Putamen (tissue), 1 donor: ENCODE results near the gene ATP1B3.
A peak's percentile ranks its signal among the peaks of the same experiment; 100 is the strongest.
"Not testable (repeated sequence)": the region's sequence is repeated elsewhere in the genome, so short reads cannot be mapped to it uniquely, and the experiment has no call there.

Experiments used
- DNase-seq: peaks from one replicate; pipeline ENCODE4 v3.0.0-alpha.2; 2016; ENCODE audit warnings: low spot score

The ATP1B3 gene

GRCh38 chr3:141876381-141876890 lies at the start of gene ATP1B3:
ATP1B3 (plus strand) TSS chr3:141876643; CDS start chr3:141876802, 159 bp downstream.
- DNase-seq: peak; percentile 87

DNA sequence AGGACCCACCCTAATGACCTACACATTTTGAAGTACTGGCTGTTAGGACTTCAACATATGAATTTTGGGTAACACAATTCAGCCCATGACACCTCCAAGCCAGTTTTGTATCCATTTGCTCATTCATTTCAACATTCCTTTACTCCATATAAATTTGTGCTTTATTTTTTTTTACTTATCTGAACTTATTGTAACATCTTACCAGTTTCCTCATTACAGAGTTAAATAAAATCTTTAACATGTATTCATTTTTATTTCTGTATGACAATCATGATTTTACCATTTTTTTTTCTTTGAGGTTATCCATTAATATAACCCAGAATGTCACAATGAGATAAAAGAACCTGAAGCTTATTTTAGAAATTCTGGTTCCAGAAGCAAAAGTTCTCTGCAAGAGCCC lies 48.0 kb upstream of the ATP1B3 start:
- no peak for DNase-seq

DNA sequence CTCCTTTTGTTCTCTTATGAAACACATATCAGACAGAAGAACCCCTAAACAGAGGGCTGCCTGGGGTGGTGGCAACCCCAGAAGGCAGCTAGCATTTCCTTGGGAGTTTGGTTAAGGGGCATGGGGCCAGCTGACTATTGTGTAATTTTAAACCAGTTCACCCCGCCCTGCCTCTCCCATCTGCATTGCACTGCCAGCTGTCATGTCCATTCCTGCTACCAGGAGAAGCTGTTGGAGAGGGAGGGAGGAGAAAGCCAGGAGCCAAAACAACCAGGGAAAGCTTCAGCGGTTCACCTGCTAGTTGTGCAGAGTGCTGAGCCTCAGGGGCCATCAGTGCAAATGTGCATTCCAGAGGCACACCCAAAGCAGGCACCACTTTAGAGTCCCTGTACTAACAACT lies 47.6 kb upstream of the ATP1B3 start:
- DNase-seq: no peak

- no peak for DNase-seq
These were observed 45.9 kb upstream of the ATP1B3 start for GRCh38 chr3:141830508-141830907.

GRCh38 chr3:141834292-141834691 lies 42.2 kb upstream of the ATP1B3 start:
- no peak for DNase-seq

DNA sequence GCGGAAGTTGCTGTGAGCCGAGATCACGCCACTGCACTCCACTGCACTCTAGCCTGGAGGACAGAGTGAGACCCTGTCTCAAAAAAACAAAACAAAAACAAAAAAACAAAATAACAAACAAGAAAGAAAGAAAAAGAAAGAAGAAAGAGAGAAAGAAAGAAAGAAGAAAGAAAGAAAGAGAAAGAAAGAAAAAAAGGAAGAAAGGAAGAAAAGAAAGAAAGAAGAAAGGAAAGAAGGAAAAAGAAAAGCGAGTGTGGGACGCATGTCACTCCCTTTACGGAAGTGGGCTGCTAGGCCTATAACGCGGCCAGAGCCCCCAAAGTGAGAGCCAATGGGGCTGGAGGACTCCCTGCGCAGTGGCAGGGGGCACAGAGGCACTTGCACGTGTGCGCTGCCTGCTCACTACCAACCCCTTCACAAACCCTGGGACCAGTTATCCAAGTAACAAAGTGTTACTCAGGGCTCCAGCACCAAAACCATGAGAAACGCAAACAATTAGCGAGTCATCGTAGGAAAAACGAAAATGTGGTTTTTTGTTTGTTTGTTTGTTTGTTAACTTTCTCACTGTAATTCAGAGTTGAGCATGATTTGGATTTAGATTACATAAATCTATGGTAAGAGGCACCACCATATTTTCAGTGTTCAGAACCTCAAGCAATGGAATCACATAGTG lies 40.8 kb upstream of the ATP1B3 start:
- no peak for DNase-seq

GRCh38 chr3:141839389-141839788 lies 37.1 kb upstream of the ATP1B3 start:
- no peak for DNase-seq

GRCh38 chr3:141840737-141841544 lies 35.5 kb upstream of the ATP1B3 start:
- DNase-seq: no peak

GRCh38 chr3:141844108-141844507 lies 32.3 kb upstream of the ATP1B3 start:
- DNase-seq: no peak

GRCh38 chr3:141844812-141845211 lies 31.6 kb upstream of the ATP1B3 start:
- DNase-seq: no peak

GRCh38 chr3:141845407-141846049 lies 30.9 kb upstream of the ATP1B3 start:
- DNase-seq: no peak

DNA sequence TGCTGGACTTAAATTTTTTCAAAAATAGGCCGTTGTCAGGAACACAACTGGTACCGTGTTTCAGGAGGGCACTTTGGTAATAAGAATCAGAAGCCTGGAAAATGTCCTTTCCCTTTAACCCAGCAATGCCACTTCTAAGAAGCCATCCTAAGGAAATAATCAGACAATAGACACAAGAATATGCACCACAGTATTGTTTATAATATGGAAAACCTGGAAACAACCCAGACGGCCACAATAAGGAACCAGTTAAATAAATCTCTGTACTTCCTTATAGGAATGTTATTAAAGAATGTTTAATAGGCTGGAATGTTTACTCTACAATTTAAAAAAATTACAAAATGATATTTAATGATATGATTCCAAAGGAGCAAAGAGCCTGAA lies 30.4 kb upstream of the ATP1B3 start:
- no peak for DNase-seq

DNA sequence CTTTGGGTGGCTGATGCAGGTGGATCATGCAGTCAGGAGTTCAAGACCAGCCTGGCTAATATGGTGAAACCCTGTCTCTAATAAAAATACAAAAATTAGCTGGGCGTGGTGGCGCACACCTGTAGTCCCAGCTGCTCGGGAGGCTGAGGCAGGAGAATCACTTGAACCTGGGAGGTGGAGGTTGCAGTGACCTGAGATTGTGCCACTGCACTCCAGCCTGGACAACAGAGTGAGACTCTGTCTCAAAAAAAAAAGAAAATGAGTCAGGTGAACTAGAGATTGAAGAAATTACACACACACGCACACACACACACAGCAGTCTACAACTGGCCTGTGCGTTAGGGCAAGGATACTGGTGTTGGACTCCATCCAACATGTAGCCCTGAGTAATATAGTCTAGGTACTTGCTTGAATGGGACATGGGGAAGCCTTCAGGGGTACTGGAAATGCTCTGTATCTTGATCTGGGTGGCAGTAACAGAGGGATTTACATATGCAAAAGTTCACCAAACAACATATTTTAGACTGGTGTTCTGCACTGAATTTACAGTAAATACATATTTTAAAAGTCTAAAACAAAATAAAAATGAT lies 28.2 kb upstream of the ATP1B3 start:
- DNase-seq: not testable (repeated sequence)

GRCh38 chr3:141849056-141849815 lies 27.2 kb upstream of the ATP1B3 start:
- no peak for DNase-seq

DNA sequence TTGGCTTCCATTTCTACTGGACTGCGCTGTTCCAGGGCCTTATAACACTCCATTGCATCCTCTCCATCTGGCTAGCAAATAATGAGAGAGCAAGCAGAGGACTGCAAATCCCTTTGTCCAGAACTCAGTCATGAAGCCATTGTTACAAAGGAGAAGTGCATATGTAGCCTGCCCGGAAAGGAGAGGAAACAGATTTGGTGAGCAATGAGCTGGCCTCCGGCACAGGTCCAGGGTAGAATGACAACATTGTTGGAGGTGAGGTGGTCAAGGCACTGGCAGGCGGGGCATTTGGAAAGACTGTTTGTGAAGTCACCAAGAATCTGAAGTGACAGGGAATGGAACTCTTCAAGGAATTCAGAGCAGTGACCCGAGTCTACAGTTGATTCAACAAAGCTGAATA lies 25.0 kb upstream of the ATP1B3 start:
- DNase-seq: no peak

GRCh38 chr3:141853081-141853601 lies 23.3 kb upstream of the ATP1B3 start:
- DNase-seq: no peak

DNA sequence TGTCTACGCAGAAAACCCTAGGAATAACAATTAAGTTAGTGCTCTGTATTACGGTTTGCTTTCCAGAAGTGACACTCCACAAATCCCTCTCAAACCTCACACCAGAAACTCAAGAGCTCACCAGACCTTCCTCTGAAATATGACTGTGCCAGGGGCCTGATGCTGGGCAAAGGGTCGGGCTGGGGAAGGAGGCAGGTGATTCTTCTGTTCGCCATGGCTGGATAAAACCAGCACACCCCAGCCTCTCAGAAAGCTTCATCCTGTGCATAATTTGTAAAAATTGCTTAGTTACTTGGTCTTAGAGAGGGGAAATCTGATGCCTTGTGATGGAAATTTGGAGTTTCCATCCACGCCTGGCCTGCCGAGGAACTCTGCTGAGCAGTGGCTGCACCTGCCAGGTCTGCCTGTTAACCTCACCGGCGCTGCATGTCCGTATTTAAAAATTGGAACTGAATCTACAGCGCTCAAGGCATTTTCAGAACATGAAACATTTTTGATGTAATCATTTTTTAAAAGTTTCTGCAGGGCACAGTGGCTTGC lies 22.7 kb upstream of the ATP1B3 start:
- no peak for DNase-seq

DNA sequence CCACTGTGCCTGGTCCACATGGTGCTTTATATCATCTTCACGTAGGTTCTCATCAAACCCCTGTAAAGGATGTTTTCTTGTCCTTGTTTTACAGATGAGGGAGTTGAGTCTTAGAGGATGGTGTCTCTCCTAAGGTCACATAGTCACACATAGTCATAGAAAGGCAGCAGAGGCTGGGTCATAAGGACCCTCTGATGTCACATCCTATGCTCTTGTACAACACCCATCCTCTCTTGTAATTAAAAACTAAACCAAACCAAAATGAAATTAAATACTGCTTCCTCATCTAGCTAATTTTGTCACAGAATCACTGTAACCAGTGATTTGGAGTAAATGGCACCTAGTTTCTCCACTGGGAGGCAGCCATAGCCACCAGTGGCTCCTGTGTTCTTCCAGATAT lies 21.8 kb upstream of the ATP1B3 start:
- no peak for DNase-seq

DNA sequence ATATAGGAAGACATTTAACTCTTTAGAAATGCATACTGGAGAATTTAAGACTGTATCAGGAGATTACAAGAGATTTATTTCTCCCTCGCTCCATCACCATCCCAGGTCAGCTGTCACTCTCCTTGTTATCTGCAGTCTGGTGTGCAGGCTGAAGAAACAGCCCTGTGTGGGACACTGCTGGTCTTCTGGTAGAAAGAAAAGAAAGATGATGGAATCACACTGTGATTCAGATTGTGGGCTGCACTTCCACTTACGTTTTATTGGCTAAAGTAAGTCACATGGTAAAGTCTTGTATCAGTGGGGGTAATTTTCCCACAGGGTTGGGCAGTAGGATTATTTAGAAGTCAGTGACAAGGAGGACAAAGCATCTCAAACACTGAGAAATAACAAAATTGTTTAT lies 18.1 kb upstream of the ATP1B3 start:
- DNase-seq: no peak

DNA sequence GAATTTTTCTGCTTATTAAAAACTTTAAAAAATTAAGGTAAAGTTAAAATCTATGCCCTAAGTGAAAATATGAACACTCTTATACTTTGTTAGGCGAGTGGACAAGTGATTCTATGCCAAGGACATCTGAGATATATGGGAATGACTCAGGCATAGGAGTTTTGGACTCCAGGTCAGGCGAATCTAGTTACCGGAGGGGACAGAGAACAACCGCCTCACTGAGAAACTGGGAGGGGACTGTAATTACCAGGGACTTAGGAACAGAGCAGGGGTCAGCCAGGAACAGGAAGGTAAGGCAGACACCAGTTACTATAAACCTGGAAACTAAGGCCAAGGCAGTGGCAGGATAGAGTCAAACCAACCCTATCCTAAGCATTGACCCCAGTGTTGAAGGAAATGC lies 16.8 kb upstream of the ATP1B3 start:
- DNase-seq: no peak

- no peak for DNase-seq
These were observed 16.3 kb upstream of the ATP1B3 start for GRCh38 chr3:141860086-141860669.
